ENCODE results near the gene PDE8A. TPM values are rescaled to one million over a fixed set of nuclear protein-coding genes. Genes with fewer than 3 reads are reported as not detected.

The PDE8A gene
- total RNA-seq, 1 donor from 2014 or later = 23.7 TPM

DNA sequence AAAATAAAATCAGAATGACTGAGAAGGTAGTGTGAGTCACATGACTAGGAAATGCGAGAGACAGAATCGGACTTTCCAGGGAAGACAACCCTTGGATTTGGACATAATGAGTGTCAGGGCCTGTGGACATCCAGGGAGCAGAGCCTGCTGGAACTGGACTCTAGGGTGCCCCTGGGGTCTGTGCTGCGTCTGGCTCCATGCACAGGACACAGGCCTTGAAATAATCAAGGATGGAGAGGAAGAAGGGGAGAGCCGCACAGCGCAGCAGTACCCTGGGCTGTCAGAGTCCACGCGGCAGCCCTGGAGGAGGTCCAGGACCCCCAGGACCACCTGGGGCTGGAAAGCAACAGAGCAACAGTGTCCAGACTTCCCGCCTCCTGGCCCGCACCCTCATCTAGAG is 173.7 kb downstream of the PDE8A start:
- no peak for DNase-seq (ENCODE audit: extremely low spot score, unreplicated experiment)
- Mint-ChIP-seq H3K36me3 (ENCODE audit: unreplicated experiment) (peaks cover 3% of the 10 kb centered on the region), H3K4me3 (ENCODE audit: unreplicated experiment) (no peak overlapping the region), H3K27ac (ENCODE audit: unreplicated experiment) (no peak overlapping the region), H3K4me1 (ENCODE audit: unreplicated experiment) (no peaks in the 10 kb centered on the region), H3K27me3 (ENCODE audit: unreplicated experiment) (peaks cover 51% of the 10 kb centered on the region), H3K9me3 (ENCODE audit: unreplicated experiment) (peaks cover 7% of the 10 kb centered on the region)
- TF ChIP-seq CTCF (IDR thresholded peaks at IDR 0.05) = no peak

- Mint-ChIP-seq H3K4me3 (ENCODE audit: unreplicated experiment) (no peak overlapping the region), H3K4me1 (ENCODE audit: unreplicated experiment) (no peaks in the 10 kb centered on the region), H3K9me3 (ENCODE audit: unreplicated experiment) (peaks cover 7% of the 10 kb centered on the region), H3K36me3 (ENCODE audit: unreplicated experiment) (peaks cover 3% of the 10 kb centered on the region), H3K27ac (ENCODE audit: unreplicated experiment) (no peak overlapping the region), H3K27me3 (ENCODE audit: unreplicated experiment) (peaks cover 49% of the 10 kb centered on the region)
- TF ChIP-seq CTCF (IDR thresholded peaks at IDR 0.05) = no peak
- no peak for DNase-seq (ENCODE audit: extremely low spot score, unreplicated experiment)
These were observed 174.2 kb downstream of the PDE8A start for GRCh38 chr15:85155857-85156256.

DNA sequence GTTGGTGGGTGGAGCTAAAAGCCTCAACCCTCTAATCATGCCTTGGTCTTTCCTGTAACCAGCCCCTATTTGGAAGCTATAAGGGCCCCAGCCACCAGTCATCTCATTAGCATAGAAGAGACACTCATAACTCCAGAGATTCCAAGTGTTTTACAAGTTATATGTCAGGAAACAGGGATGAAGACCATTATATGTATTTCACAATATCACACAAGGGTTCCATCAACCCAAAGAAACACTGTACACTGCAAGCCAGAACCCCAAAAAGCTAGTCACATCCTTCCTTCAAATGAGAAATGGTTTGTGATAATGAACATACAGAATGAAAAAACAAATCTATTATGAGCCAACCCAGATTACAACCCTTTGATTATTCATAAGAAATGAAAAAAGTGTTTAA is 175.7 kb downstream of the PDE8A start:
- Mint-ChIP-seq H3K4me3 (ENCODE audit: unreplicated experiment) (no peak overlapping the region), H3K36me3 (ENCODE audit: unreplicated experiment) (peaks cover 6% of the 10 kb centered on the region), H3K27me3 (ENCODE audit: unreplicated experiment) (peaks cover 46% of the 10 kb centered on the region)

GRCh38 chr15:85162237-85162636 is 180.6 kb downstream of the PDE8A start:
- Mint-ChIP-seq H3K4me3 (ENCODE audit: unreplicated experiment) (no peak overlapping the region), H3K27ac (ENCODE audit: unreplicated experiment) (no peak overlapping the region), H3K9me3 (ENCODE audit: unreplicated experiment) (peaks cover 23% of the 10 kb centered on the region), H3K4me1 (ENCODE audit: unreplicated experiment) (peaks cover 2% of the 10 kb centered on the region), H3K27me3 (ENCODE audit: unreplicated experiment) (peaks cover 19% of the 10 kb centered on the region), H3K36me3 (ENCODE audit: unreplicated experiment) (peaks cover 9% of the 10 kb centered on the region)
- no peak for TF ChIP-seq CTCF (IDR thresholded peaks at IDR 0.05)
- no peak for DNase-seq (ENCODE audit: extremely low spot score, unreplicated experiment)

More for the DNA sequence above, 175.7 kb downstream of the PDE8A start:
- Mint-ChIP-seq H3K9me3 (ENCODE audit: unreplicated experiment) (peaks cover 12% of the 10 kb centered on the region), H3K27ac (ENCODE audit: unreplicated experiment) (no peak overlapping the region), H3K4me1 (ENCODE audit: unreplicated experiment) (no peaks in the 10 kb centered on the region)
- no peak for TF ChIP-seq CTCF (IDR thresholded peaks at IDR 0.05)
- DNase-seq (ENCODE audit: extremely low spot score, unreplicated experiment) = no peak

DNA sequence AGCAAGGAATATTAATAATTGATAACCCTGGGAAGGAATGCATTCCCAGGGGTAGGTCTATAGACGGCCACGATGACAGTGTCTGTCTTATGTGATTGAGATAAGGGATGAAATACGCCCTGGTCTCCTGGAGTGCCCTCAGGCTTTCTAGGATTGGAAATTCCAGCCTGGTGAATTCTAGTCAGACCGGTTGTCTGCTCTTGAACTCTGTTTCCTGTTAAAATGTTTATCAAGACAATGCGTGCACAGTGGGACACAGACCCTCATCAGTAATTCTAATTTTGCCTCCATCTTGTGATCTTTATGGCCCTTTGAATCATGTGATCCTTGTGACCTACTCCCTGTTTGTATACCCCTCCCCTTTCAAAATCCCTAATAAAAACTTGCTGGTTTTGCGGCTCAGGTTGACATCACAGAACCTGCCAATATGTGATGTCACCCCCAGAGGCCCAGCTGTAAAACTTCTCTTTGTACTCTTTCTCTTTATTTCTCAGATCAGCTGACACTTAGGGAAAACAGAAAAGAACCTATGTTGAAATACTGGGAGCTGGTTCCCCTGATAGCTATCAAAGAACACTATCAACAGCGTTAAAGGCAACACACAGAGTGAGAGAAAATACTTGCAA is 183.3 kb downstream of the PDE8A start:
- peaks cover 11% of the 10 kb centered on the region for H3K27me3 Mint-ChIP-seq (ENCODE audit: unreplicated experiment)
- no peak overlapping the region for H3K4me3 Mint-ChIP-seq (ENCODE audit: unreplicated experiment)

More for the DNA sequence above, 183.3 kb downstream of the PDE8A start:
- Mint-ChIP-seq H3K36me3 (ENCODE audit: unreplicated experiment) (peaks cover 9% of the 10 kb centered on the region), H3K4me1 (ENCODE audit: unreplicated experiment) (peaks cover 2% of the 10 kb centered on the region), H3K27ac (ENCODE audit: unreplicated experiment) (no peak overlapping the region), H3K9me3 (ENCODE audit: unreplicated experiment) (peaks cover 16% of the 10 kb centered on the region)
- no peak for DNase-seq (ENCODE audit: extremely low spot score, unreplicated experiment)
- no peak for TF ChIP-seq CTCF (IDR thresholded peaks at IDR 0.05)

All from osteocyte (in vitro differentiated cells).